Mesendoderm (in vitro differentiated cells): ENCODE results near the gene NUDCD2.
"Not testable (repeated sequence)": the region's sequence is repeated elsewhere in the genome, so short reads cannot be mapped to it uniquely, and the experiment has no call there.

ENCODE experiments used
- DNase-seq: peaks from one replicate; pipeline ENCODE4 v3.0.0; 2013
- H2AK5ac ChIP-seq: 2 replicates; pipeline ENCODE4 v1.6.1; 2013; ENCODE audit warnings: low read length, inconsistent platforms
- H2BK120ac ChIP-seq: 2 replicates; pipeline ENCODE4 v1.6.1; 2013; ENCODE audit warnings: low read depth, mild to moderate bottlenecking, low read length, moderate library complexity, mixed read lengths
- H2BK15ac ChIP-seq: replicated peaks from 2 replicates; pipeline ENCODE4 v1.6.1; 2013; ENCODE audit warnings: low read depth, mild to moderate bottlenecking, moderate library complexity
- H2BK5ac ChIP-seq: 2 replicates; pipeline ENCODE4 v1.6.1; 2013; ENCODE audit warnings: low read length, inconsistent platforms
- H3K18ac ChIP-seq: 2 replicates; pipeline ENCODE4 v1.6.1; 2013; ENCODE audit warnings: mild to moderate bottlenecking, low read length, mixed read lengths
- H3K23ac ChIP-seq: one replicate; pipeline ENCODE4 v1.6.1; 2013; ENCODE audit warnings: low read length
- H3K27ac ChIP-seq: 2 replicates; pipeline ENCODE4 v1.5.1; 2013; ENCODE audit warnings: low read depth, mild to moderate bottlenecking, inconsistent platforms, low read length, moderate library complexity
- H3K27me3 ChIP-seq: 2 replicates; pipeline ENCODE4 v1.6.1; 2013; ENCODE audit warnings: low read length, control low read depth, mild to moderate bottlenecking, inconsistent platforms; ENCODE audit not compliant: insufficient read depth, poor library complexity
- H3K36me3 ChIP-seq: 2 replicates; pipeline ENCODE4 v1.6.1; 2013; ENCODE audit warnings: low read length, inconsistent platforms; ENCODE audit not compliant: control insufficient read depth, insufficient read depth
- H3K4ac ChIP-seq: one replicate; pipeline ENCODE4 v1.6.1; 2013; ENCODE audit warnings: low read depth, mild to moderate bottlenecking, low read length, moderate library complexity
- H3K4me1 ChIP-seq: 2 replicates; pipeline ENCODE4 v1.6.1; 2013; ENCODE audit warnings: low read depth, low read length, inconsistent platforms; ENCODE audit not compliant: control insufficient read depth
- H3K4me2 ChIP-seq: 2 replicates; pipeline ENCODE4 v1.6.1; 2013; ENCODE audit warnings: low read length
- H3K4me3 ChIP-seq: 2 replicates; pipeline ENCODE4 v1.5.1; 2013; ENCODE audit warnings: mild to moderate bottlenecking, low read length
- H3K56ac ChIP-seq: one replicate; pipeline ENCODE4 v1.6.1; 2013; ENCODE audit warnings: low read length
- H3K79me1 ChIP-seq: 2 replicates; pipeline ENCODE4 v1.6.1; 2013; ENCODE audit warnings: low read length, inconsistent platforms
- H3K79me2 ChIP-seq: 2 replicates; pipeline ENCODE4 v1.6.1; 2013; ENCODE audit warnings: mild to moderate bottlenecking, low read length; ENCODE audit not compliant: control insufficient read depth, insufficient read depth
- H3K9ac ChIP-seq: 2 replicates; pipeline ENCODE4 v1.6.1; 2013; ENCODE audit warnings: low read length, inconsistent platforms
- H4K5ac ChIP-seq: one replicate; pipeline ENCODE4 v1.6.1; 2013; ENCODE audit warnings: low read length
- H4K8ac ChIP-seq: one replicate; pipeline ENCODE4 v1.6.1; 2013; ENCODE audit warnings: low read depth, mild to moderate bottlenecking, control low read depth, low read length, moderate library complexity
- WGBS: extraction: QIAGEN DNeasy Blood & Tissue Kit; methylation state at CpG from one replicate; pipeline ENCODE4 v1.1.7; 2013; ENCODE audit warnings: low lambda C conversion rate, missing lambda C conversion rate; ENCODE audit not compliant: insufficient coverage; ENCODE audit errors: extremely low coverage; 5-methylcytosine and 5-hydroxymethylcytosine counted together

The NUDCD2 gene

GRCh38 chr5:163415673-163416072, 44.2 kb downstream of the NUDCD2 start:
- not testable (repeated sequence) for H3K56ac ChIP-seq
- peak; percentile 38 for DNase-seq

GRCh38 chr5:163410505-163410904, 49.4 kb downstream of the NUDCD2 start:
- no peaks in the 10 kb centered on the region for H3K79me1 ChIP-seq
- H3K79me2 ChIP-seq: no peaks in the 10 kb centered on the region
- no peak overlapping the region for H3K4ac ChIP-seq
- no peak overlapping the region for H3K4me3 ChIP-seq
- H2BK120ac ChIP-seq: no peak overlapping the region
- H2BK5ac ChIP-seq: no peak overlapping the region
- no peak for DNase-seq
- no peak overlapping the region for H4K8ac ChIP-seq
- H3K18ac ChIP-seq: no peak overlapping the region
- H3K36me3 ChIP-seq: no peaks in the 10 kb centered on the region
- no peak overlapping the region for H3K4me2 ChIP-seq
- H3K56ac ChIP-seq: no peak overlapping the region
- no peak overlapping the region for H3K9ac ChIP-seq
- no peaks in the 10 kb centered on the region for H3K27me3 ChIP-seq
- H3K27ac ChIP-seq: no peak overlapping the region
- H2AK5ac ChIP-seq: no peak overlapping the region
- H4K5ac ChIP-seq: no peak overlapping the region
- no peak overlapping the region for H2BK15ac ChIP-seq
- no peaks in the 10 kb centered on the region for H3K4me1 ChIP-seq
- H3K23ac ChIP-seq: no peak overlapping the region
- no CpG with 5 or more reads among the region's 2 CpGs for WGBS

More at GRCh38 chr5:163415673-163416072, 44.2 kb downstream of the NUDCD2 start:
- H3K23ac ChIP-seq, H2BK15ac ChIP-seq, H3K79me2 ChIP-seq, H3K18ac ChIP-seq, H2AK5ac ChIP-seq, H2BK120ac ChIP-seq, H3K4me3 ChIP-seq, H3K4me2 ChIP-seq, H3K4ac ChIP-seq, H3K79me1 ChIP-seq, H2BK5ac ChIP-seq, H3K36me3 ChIP-seq, H3K4me1 ChIP-seq, H4K8ac ChIP-seq, H3K9ac ChIP-seq, H3K27me3 ChIP-seq, H3K27ac ChIP-seq, H4K5ac ChIP-seq: not testable (repeated sequence)
- no CpG with 5 or more reads among the region's 15 CpGs for WGBS

- H4K5ac ChIP-seq: no peak overlapping the region
- H2AK5ac ChIP-seq: no peak overlapping the region
- H2BK15ac ChIP-seq: no peak overlapping the region
- H3K4ac ChIP-seq: no peak overlapping the region
- H3K4me2 ChIP-seq: no peak overlapping the region
- no peak overlapping the region for H3K9ac ChIP-seq
- H3K27ac ChIP-seq: no peak overlapping the region
- no peaks in the 10 kb centered on the region for H3K79me1 ChIP-seq
- no peak overlapping the region for H3K23ac ChIP-seq
- H3K27me3 ChIP-seq: no peaks in the 10 kb centered on the region
- no peaks in the 10 kb centered on the region for H3K79me2 ChIP-seq
- no peaks in the 10 kb centered on the region for H3K4me1 ChIP-seq
- no peak overlapping the region for H3K18ac ChIP-seq
- no peaks in the 10 kb centered on the region for H3K36me3 ChIP-seq
- no peak for DNase-seq
- no CpG with 5 or more reads among the region's 6 CpGs for WGBS
- H2BK120ac ChIP-seq: no peak overlapping the region
- H3K4me3 ChIP-seq: no peak overlapping the region
- H4K8ac ChIP-seq: no peak overlapping the region
- no peak overlapping the region for H3K56ac ChIP-seq
- no peak overlapping the region for H2BK5ac ChIP-seq
These were observed 50.5 kb downstream of the NUDCD2 start for GRCh38 chr5:163409384-163409783.

- no peaks in the 10 kb centered on the region for H3K36me3 ChIP-seq
- H3K27ac ChIP-seq: no peak overlapping the region
- no peak overlapping the region for H3K23ac ChIP-seq
- no peak overlapping the region for H3K56ac ChIP-seq
- H2AK5ac ChIP-seq: no peak overlapping the region
- H3K18ac ChIP-seq: no peak overlapping the region
- H2BK5ac ChIP-seq: no peak overlapping the region
- no peak overlapping the region for H3K4me2 ChIP-seq
- no peak overlapping the region for H3K4me3 ChIP-seq
- no peak overlapping the region for H4K5ac ChIP-seq
- no peaks in the 10 kb centered on the region for H3K4me1 ChIP-seq
- DNase-seq: peak; percentile 61
- H3K9ac ChIP-seq: no peak overlapping the region
- peak overlapping the region; percentile 31 for H3K4ac ChIP-seq
- H2BK120ac ChIP-seq: no peak overlapping the region
- WGBS: no CpG with 5 or more reads among the region's 9 CpGs
- no peaks in the 10 kb centered on the region for H3K79me2 ChIP-seq
- H3K79me1 ChIP-seq: no peaks in the 10 kb centered on the region
- no peaks in the 10 kb centered on the region for H3K27me3 ChIP-seq
- no peak overlapping the region for H2BK15ac ChIP-seq
- H4K8ac ChIP-seq: peak overlapping the region; percentile 56
These were observed 51.5 kb downstream of the NUDCD2 start for GRCh38 chr5:163408311-163408923.

- DNase-seq: peak; percentile 47
- H3K4me1 ChIP-seq: no peaks in the 10 kb centered on the region
- no peak overlapping the region for H3K27ac ChIP-seq
These were observed 52.8 kb downstream of the NUDCD2 start for GRCh38 chr5:163407034-163407655.

More at GRCh38 chr5:163407034-163407655, 52.8 kb downstream of the NUDCD2 start:
- H2BK5ac ChIP-seq: no peak overlapping the region
- no peak overlapping the region for H4K5ac ChIP-seq
- no peak overlapping the region for H3K4me2 ChIP-seq
- H3K23ac ChIP-seq: no peak overlapping the region
- no peaks in the 10 kb centered on the region for H3K27me3 ChIP-seq
- H2AK5ac ChIP-seq: no peak overlapping the region
- no CpG with 5 or more reads among the region's 2 CpGs for WGBS
- H4K8ac ChIP-seq: no peak overlapping the region
- no peak overlapping the region for H3K4ac ChIP-seq
- no peak overlapping the region for H2BK120ac ChIP-seq
- no peak overlapping the region for H3K56ac ChIP-seq
- no peaks in the 10 kb centered on the region for H3K79me2 ChIP-seq
- H2BK15ac ChIP-seq: no peak overlapping the region
- no peaks in the 10 kb centered on the region for H3K79me1 ChIP-seq
- no peak overlapping the region for H3K18ac ChIP-seq
- no peaks in the 10 kb centered on the region for H3K36me3 ChIP-seq
- no peak overlapping the region for H3K4me3 ChIP-seq
- no peak overlapping the region for H3K9ac ChIP-seq
